Right renal cortex interstitium (tissue), 3 donors: ENCODE results near the gene MOB1B. TPM values are rescaled to one million over a fixed set of nuclear protein-coding genes. Genes with fewer than 3 reads are reported as not detected.
"Not testable (repeated sequence)": the region's sequence is repeated elsewhere in the genome, so short reads cannot be mapped to it uniquely, and the experiment has no call there.

ENCODE experiments used
- DNase-seq, 3 donors: peaks; one replicate each; pipeline ENCODE4 v3.0.0-alpha.2; 2013; ENCODE audit warnings: low read depth in 3 of 3, low spot score in 2 of 3
- polyA plus RNA-seq, 3 donors: library from polyadenylated mRNA; unstranded; fragments of 120-200 nt; gene quantifications; one replicate each; pipeline ENCODE4 v1.2.1, GENCODE V29; 2013; ENCODE audit not compliant: insufficient read length in 3 of 3

Gene MOB1B
- polyA plus RNA-seq, 3 donors, result 38.1 to 41.3 (median 39.3) TPM

- DNase-seq, result no peak
Measured at GRCh38 chr4:70948665-70949260, 46.6 kb downstream of the MOB1B start.

DNA sequence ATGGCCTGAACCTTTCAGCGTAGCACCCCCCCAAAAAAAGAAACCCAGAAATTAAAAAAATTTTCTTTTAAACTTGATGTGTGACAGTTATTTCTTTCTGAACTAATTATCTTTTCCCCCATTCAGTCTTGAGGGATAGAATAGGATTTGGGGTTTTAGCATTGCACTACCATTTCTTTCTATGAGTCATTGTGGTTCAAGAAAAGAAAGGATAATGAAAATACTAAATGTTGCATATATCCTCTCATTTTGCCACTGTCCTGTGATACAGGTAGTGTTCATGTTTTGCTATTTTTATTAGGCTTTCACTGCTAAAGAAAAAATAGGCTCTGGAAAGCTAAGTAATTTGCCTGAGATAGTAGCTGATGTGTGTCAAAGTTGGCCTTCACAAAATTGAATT is 51.9 kb downstream of the MOB1B start:
- no peak for DNase-seq

- DNase-seq, result no peak
Measured at GRCh38 chr4:70956549-70957210, 54.5 kb downstream of the MOB1B start.

- DNase-seq, result no peak
Measured at GRCh38 chr4:70958681-70959080, 56.5 kb downstream of the MOB1B start.

GRCh38 chr4:70969076-70969475 is 66.9 kb downstream of the MOB1B start:
- DNase-seq, result no peak

- no peak for DNase-seq
Measured at GRCh38 chr4:70976252-70976651, 74.1 kb downstream of the MOB1B start.

DNA sequence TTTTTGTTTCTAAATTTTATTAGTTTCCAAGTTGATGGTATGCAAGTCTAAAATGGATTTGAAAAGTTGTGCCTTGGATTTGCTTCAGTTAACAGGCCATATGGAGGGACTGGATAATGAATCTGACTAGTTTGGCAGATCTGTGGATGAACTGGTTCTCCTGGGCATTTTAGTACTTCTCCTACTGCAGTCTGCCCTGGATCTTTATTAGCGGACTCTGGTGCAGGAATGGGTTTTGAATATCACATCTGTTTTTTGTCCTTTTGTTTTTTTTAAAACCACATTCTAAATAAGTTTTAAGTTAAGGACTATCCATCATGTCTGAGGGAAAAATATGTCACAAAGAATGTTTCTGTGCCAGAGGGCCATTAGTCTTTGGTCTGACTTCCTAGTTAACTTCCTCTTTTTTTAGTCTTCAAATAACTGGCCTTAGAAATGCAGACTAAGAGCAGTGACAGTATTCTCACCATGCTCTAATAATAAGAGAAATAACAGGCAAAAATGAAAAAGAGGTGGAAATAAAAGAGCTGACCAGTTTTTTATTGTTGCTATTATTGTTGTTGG is 77.4 kb downstream of the MOB1B start:
- DNase-seq, result no peak

GRCh38 chr4:70980196-70980595 is 78.0 kb downstream of the MOB1B start:
- DNase-seq, result no peak

- no peak for DNase-seq
Measured at GRCh38 chr4:70984106-70984505, 81.9 kb downstream of the MOB1B start.

DNA sequence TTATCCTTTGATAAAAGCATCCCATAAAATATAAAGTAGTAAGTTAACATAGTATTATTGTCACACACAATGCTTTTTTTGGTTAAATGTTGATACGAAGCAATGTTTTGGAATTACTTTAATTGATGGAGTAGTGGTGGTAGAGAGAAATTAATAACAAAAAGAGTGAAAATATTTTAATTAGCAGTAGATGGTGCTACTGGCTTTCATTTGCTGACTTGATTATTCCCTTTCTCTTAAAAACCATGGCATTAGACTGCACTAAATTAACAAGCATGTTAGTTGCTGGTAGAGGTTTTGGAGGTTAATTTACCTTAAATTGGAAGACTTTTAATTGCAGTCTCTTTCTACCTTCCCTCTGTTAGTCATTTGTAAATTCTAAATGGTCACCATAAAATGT is 82.4 kb downstream of the MOB1B start:
- no peak for DNase-seq

DNA sequence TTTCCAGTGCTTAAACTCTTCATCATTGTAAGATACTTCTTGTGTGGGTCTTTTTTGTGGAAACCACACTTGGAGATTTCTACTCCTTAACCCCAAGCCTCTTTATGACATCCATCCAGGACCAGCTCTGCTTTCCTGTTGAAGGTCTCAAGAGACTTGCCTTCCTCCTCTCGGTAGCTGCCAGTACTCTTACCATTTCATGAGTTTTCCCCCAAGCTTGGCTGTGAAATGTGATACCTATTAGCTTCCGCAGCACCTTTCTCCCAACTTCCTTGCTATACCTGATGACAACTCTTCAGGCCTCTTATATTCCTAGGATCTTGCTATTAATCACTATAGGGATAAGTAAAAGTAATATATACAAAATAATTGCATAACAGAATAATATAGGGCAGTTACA is 89.4 kb downstream of the MOB1B start:
- DNase-seq, result no peak

GRCh38 chr4:70992391-70992881 is 90.3 kb downstream of the MOB1B start:
- DNase-seq, result no peak

- peak; percentile 74 to 86 (median 84) for DNase-seq
Measured at GRCh38 chr4:70993181-70994068, 91.3 kb downstream of the MOB1B start, which contains the start of gene DCK. TSS of gene DCK (plus strand) at chr4:70993649. CDS start at chr4:70993836, 187 bp downstream.

DNA sequence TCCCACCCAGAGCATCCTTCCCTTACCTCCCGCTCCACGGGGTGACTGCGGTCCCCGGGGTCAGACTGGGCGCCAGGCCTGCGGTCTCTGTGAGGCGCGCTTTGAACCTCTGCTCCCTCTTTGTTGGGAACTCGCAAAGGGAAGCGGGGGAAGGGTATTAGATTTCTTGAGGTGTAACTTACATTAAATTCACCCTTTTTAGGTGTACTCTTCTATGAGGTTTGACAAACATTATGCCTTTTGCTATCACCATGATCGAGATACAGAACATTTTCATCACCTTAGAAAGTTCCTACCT is 91.8 kb downstream of the MOB1B start:
- DNase-seq, result no peak

- no peak for DNase-seq
Measured at GRCh38 chr4:70994387-70995099, 92.4 kb downstream of the MOB1B start.

GRCh38 chr4:70996018-70996360 is 93.8 kb downstream of the MOB1B start:
- DNase-seq, result no peak

DNA sequence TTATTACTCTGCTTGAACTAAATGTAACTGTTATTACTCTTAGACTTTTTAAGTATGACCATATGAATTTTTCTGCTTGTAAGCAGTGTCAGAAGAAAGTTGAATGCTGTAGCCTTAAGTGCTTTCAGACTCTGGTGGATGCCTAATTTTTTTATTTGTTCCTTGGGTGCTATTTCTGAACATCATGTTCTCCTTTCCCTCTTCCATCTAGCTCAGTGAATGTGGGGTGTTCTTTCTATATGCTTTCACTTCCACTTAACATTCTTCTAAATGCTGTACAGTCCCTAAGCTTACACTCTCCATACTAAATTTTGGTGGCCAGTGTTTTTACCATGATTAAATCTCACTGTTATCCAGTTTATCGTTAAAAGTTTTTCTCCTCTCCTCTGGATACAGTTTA is 94.9 kb downstream of the MOB1B start:
- DNase-seq, result no peak

DNA sequence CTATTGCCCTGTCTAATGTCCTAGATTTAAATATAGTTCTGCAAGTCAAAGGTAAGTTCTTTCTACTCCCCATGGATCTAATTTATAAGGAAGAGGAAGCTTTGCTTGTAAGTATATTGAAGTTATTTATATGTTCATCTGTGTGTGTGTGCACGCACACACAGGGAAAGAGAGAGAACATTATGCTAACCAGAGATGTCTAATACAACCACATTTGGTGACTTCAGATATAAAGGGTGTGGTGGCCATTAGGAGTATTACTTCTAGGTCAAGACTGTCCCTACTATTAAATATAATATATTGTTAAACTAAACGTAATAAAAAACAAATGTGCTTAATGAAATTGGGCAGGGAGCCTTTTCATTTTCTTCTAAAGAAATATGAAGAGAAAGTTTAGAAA is 95.4 kb downstream of the MOB1B start:
- no peak for DNase-seq

DNA sequence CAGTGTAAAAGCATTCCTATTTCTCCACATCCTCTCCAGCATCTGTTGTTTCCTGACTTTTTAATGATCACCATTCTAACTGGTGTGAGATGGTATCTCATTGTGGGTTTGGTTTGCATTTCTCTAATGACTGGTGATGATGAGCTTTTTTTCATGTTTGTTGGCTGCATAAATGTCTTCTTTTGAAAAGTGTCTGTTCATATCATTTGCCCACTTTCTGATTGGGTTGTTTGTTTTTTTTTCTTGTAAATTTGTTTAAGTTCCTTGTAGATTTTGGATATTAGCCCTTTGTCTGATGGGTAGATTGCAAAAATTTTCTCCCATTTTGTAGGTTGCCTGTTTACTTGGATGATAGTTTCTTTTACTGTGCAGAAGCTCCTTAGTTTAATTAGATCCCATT is 97.5 kb downstream of the MOB1B start:
- DNase-seq, result not testable (repeated sequence)

- not testable (repeated sequence) for DNase-seq
Measured at GRCh38 chr4:71001363-71001762, 99.2 kb downstream of the MOB1B start.
